WTC11 (cell line): ENCODE measurements around the gene PLIN1.

ENCODE experiments used
- ATF1 ChIP-seq: sonication (generic); formaldehyde crosslinking; IDR thresholded peaks from 2 replicates; pipeline ENCODE4 v1.8.1; 2023; ENCODE audit warnings: mild to moderate bottlenecking, moderate library complexity, missing genetic modification reagents
- CTCF ChIP-seq: fragments of 200-600 bp; IDR thresholded peaks from 2 replicates; pipeline ENCODE4 v1.8.0; 2022; ENCODE audit warnings: antibody characterized with exemption
- ELF4 ChIP-seq: sonication (generic); formaldehyde crosslinking; IDR thresholded peaks from 2 replicates; pipeline ENCODE4 v1.8.1; 2022; ENCODE audit warnings: low read depth, mild to moderate bottlenecking, moderate library complexity, missing genetic modification reagents
- RELA ChIP-seq: sonication (generic); formaldehyde crosslinking; IDR thresholded peaks from 2 replicates; pipeline ENCODE4 v1.8.1; 2022; ENCODE audit warnings: missing genetic modification reagents, mild to moderate bottlenecking, borderline replicate concordance
- SP1 ChIP-seq: sonication (generic); formaldehyde crosslinking; conservative IDR thresholded peaks from 2 replicates; pipeline ENCODE4 v1.8.1; 2022; ENCODE audit warnings: missing genetic modification reagents
- TF ChIP-seq, protein P1 (sequence below): sonication (generic); formaldehyde crosslinking; IDR thresholded peaks from 2 replicates; pipeline ENCODE4 v1.8.1; 2023; ENCODE audit warnings: mild to moderate bottlenecking, missing genetic modification reagents

- TF ChIP-seq SP1 (CRISPR knock-in tag) (no peak), ATF1 (CRISPR knock-in tag) (no peak), CTCF (no peak), ELF4 (CRISPR knock-in tag) (no peak), RELA (CRISPR knock-in tag) (no peak)
- TF ChIP-seq, protein P1, sequence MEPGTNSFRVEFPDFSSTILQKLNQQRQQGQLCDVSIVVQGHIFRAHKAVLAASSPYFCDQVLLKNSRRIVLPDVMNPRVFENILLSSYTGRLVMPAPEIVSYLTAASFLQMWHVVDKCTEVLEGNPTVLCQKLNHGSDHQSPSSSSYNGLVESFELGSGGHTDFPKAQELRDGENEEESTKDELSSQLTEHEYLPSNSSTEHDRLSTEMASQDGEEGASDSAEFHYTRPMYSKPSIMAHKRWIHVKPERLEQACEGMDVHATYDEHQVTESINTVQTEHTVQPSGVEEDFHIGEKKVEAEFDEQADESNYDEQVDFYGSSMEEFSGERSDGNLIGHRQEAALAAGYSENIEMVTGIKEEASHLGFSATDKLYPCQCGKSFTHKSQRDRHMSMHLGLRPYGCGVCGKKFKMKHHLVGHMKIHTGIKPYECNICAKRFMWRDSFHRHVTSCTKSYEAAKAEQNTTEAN: no peak
Observed at GRCh38 chr15:89704411-89704810, 25.2 kb upstream of the PLIN1 start.
